HG02885 (cell line): Measurements from ENCODE around the gene SAMD5.

ENCODE experiments used
- ATAC-seq: cut with Tn5 transposase; IDR thresholded peaks from one replicate; pipeline ENCODE4 v1.9.1; 2021; ENCODE audit warnings: mild to moderate bottlenecking; ENCODE audit not compliant: unreplicated experiment, poor library complexity

Gene SAMD5

DNA sequence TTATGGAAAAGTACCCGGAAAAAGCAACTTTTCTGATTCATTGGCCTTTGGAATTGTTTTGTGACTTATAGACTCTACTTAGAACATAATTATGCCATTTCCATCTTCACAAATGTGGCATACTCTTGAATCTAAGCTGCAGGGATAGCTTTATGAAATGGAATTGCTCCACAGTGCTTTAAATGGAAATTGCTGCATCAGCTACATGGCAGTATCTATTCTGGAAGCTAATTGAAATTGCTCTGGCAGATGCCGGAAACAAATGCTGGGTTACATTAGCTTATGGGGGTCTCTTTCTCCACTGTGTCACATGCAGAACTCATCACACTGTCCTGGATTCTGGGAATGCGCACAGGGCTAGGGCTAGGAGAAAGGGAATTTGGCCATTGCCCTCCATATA, 108.9 kb downstream of the SAMD5 start:
- no peak for ATAC-seq

DNA sequence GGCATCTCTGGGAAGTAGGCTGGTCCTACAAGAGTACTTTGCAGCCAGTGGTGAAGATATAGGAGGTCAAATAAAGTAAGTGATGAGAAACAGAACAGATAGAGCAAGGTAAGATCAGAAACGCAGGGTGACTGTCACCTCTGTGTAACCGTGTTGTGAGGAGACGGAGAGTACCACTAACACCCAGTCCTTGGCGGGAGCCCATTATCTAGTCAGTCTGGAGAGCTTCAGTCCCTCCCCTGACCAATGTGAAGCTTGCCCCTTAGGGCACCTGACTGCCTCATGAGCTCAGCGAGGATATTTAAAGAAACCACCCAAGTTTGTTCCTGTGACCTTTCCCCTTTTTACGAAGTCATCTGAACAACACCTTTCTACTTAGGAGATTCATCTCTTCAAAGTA, 110.0 kb downstream of the SAMD5 start:
- no peak for ATAC-seq

DNA sequence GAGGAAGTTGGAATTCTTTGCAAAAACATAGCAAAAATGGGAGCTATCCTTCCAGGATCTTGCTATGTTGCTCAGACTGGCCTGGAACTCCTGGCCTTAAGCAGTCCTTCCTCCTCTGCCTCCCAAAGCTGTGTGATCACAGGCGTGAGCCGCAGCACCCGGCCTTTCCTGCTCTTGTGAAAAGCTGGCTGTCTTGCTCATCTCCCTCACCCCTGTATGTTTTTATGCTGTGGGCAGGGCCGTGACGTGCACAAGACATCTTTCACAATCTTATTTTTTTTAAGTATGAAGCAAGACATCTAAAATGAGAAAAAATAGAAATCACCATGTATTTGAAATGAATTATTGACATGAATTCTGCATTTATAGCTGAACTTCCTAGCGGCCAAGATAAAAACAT, 110.4 kb downstream of the SAMD5 start:
- no peak for ATAC-seq
